ENCODE data around the gene LXN.

Gene LXN

DNA sequence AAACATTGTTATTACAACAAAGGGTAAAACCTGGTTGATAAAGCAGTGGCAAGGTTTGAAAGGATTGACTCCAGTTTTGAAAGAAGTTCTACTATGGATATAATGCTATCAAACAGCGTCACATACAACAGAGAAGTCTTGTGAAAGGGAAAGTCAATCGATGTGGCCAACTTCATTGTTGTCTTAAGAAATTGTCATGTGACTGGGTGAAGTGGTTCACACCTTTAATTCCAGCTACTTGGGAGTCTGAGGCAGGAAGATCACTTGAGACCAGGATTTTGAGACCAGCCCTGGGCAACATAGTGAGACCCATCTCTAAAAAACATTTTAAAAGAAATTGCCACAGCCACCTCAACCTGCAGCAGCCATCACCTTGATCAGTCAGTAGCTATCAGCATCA lies 6.2 kb upstream of the LXN start:
- Histone ChIP-seq H3K4me2 (ENCODE audit: low read length) (no peak overlapping the region), H3K9me2 (ENCODE audit: low read depth, low read length) (no peaks in the 10 kb centered on the region), H3K4me3 (ENCODE audit: low read depth, low read length, poor library complexity, severe bottlenecking) (no peak overlapping the region)

DNA sequence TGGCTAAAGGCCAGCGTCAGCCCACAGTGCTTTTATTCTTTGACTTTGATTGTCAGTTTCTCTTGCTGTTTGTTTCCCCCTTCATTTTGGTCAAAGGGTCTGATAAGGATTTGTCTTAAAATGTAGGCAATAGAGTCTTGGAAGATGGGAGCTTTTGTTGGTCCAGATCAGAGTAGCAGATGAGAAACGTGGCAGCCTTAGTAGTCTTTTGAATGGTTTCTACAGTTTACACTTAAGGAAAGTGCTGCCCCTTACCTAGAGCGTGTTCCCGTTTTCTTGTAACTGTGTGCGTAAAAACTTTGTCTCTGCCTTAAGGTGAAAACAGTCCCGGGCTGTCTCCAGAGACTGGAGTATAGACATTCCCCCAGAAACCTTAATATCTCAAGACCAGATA lies 630 bp downstream of the LXN start:
- Histone ChIP-seq H3K9me3 (ENCODE audit: low read length) (no peaks in the 10 kb centered on the region), H3K4me2 (ENCODE audit: low read length) (no peak overlapping the region), H3K79me2 (ENCODE audit: insufficient read depth, low read length) (no peaks in the 10 kb centered on the region), H3K27me3 (ENCODE audit: insufficient read depth, low read length) (no peaks in the 10 kb centered on the region), H3K4me1 (ENCODE audit: insufficient read depth, low read length, severe bottlenecking) (no peaks in the 10 kb centered on the region), H4K20me1 (ENCODE audit: insufficient read depth, low read length) (no peaks in the 10 kb centered on the region), H3F3A (ENCODE audit: insufficient read depth, low read length) (no peaks in the 10 kb centered on the region), H2AFZ (ENCODE audit: low read length) (no peak overlapping the region), H3K36me3 (ENCODE audit: insufficient read depth, low read length) (peaks cover 70% of the 10 kb centered on the region), H3K9ac (ENCODE audit: low read length) (no peak overlapping the region), H3K4me3 (ENCODE audit: low read depth, low read length, poor library complexity, severe bottlenecking) (no peak overlapping the region), H3K27ac (ENCODE audit: low read depth, low read length, poor library complexity, severe bottlenecking) (no peak overlapping the region), H3K9me2 (ENCODE audit: low read depth, low read length) (no peaks in the 10 kb centered on the region)
- TF ChIP-seq EZH2 (IDR thresholded peaks at IDR 0.05; ENCODE audit: borderline replicate concordance, low read length) (no peak), CTCF (IDR thresholded peaks at IDR 0.05; ENCODE audit: low read length) (no peak)

More for the DNA sequence above, 6.2 kb upstream of the LXN start:
- Histone ChIP-seq H3K9ac (ENCODE audit: low read length) (no peak overlapping the region), H2AFZ (ENCODE audit: low read length) (no peak overlapping the region), H3K27ac (ENCODE audit: low read depth, low read length, poor library complexity, severe bottlenecking) (no peak overlapping the region), H3K4me1 (ENCODE audit: insufficient read depth, low read length, severe bottlenecking) (no peaks in the 10 kb centered on the region), H3F3A (ENCODE audit: insufficient read depth, low read length) (no peaks in the 10 kb centered on the region), H3K27me3 (ENCODE audit: insufficient read depth, low read length) (no peaks in the 10 kb centered on the region), H4K20me1 (ENCODE audit: insufficient read depth, low read length) (no peaks in the 10 kb centered on the region), H3K79me2 (ENCODE audit: insufficient read depth, low read length) (no peaks in the 10 kb centered on the region), H3K36me3 (ENCODE audit: insufficient read depth, low read length) (peaks cover 41% of the 10 kb centered on the region; the same call in 1 of the 2 replicates), H3K9me3 (ENCODE audit: low read length) (no peaks in the 10 kb centered on the region)
- TF ChIP-seq EZH2 (IDR thresholded peaks at IDR 0.05; ENCODE audit: borderline replicate concordance, low read length) (no peak), CTCF (IDR thresholded peaks at IDR 0.05; ENCODE audit: low read length) (no peak)

DNA sequence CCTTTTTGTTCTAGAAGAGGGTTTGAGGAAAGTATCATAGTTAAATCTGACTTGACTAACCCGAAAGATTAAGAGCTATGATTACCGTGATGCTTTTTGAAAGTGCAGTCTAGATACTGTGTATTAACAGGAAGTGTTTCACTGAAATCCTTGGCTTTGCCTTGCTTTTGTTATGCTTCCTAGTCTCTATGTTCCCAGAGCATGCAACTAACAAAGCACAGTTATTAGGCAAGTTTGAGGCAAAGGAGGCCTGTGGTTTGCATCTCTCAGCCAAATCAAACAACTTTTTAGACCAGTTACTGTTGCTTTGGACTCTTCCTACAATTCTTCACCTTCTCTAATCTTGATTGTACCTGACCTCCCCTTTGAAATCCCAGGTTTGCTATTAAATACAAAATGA lies 3.9 kb downstream of the LXN start:
- H3K27ac ChIP-seq (ENCODE audit: low read depth, low read length, poor library complexity, severe bottlenecking): no peak overlapping the region
- H3K4me3 ChIP-seq (ENCODE audit: low read depth, low read length, poor library complexity, severe bottlenecking): no peak overlapping the region
- no peaks in the 10 kb centered on the region for H3F3A ChIP-seq (ENCODE audit: insufficient read depth, low read length)
- TF ChIP-seq EZH2 (IDR thresholded peaks at IDR 0.05; ENCODE audit: borderline replicate concordance, low read length) (no peak), CTCF (IDR thresholded peaks at IDR 0.05; ENCODE audit: low read length) (no peak)
- H4K20me1 ChIP-seq (ENCODE audit: insufficient read depth, low read length): no peaks in the 10 kb centered on the region; the same call in 1 of the 2 replicates
- no peaks in the 10 kb centered on the region for H3K79me2 ChIP-seq (ENCODE audit: insufficient read depth, low read length)
- no peaks in the 10 kb centered on the region for H3K9me2 ChIP-seq (ENCODE audit: low read depth, low read length)
- H2AFZ ChIP-seq (ENCODE audit: low read length): no peak overlapping the region
- no peaks in the 10 kb centered on the region for H3K27me3 ChIP-seq (ENCODE audit: insufficient read depth, low read length)
- no peak overlapping the region for H3K9ac ChIP-seq (ENCODE audit: low read length)
- no peak overlapping the region for H3K4me2 ChIP-seq (ENCODE audit: low read length)
- no peaks in the 10 kb centered on the region for H3K4me1 ChIP-seq (ENCODE audit: insufficient read depth, low read length, severe bottlenecking)
- H3K9me3 ChIP-seq (ENCODE audit: low read length): no peaks in the 10 kb centered on the region
- peaks cover 96% of the 10 kb centered on the region for H3K36me3 ChIP-seq (ENCODE audit: insufficient read depth, low read length)
